OCI-M1 (cell line): ENCODE results near the gene CLSTN3.

Experiments
- DNase-seq: peaks from one replicate; lab custom pipeline; 2025; lab: John Stamatoyannopoulos, UW

The CLSTN3 gene

DNA sequence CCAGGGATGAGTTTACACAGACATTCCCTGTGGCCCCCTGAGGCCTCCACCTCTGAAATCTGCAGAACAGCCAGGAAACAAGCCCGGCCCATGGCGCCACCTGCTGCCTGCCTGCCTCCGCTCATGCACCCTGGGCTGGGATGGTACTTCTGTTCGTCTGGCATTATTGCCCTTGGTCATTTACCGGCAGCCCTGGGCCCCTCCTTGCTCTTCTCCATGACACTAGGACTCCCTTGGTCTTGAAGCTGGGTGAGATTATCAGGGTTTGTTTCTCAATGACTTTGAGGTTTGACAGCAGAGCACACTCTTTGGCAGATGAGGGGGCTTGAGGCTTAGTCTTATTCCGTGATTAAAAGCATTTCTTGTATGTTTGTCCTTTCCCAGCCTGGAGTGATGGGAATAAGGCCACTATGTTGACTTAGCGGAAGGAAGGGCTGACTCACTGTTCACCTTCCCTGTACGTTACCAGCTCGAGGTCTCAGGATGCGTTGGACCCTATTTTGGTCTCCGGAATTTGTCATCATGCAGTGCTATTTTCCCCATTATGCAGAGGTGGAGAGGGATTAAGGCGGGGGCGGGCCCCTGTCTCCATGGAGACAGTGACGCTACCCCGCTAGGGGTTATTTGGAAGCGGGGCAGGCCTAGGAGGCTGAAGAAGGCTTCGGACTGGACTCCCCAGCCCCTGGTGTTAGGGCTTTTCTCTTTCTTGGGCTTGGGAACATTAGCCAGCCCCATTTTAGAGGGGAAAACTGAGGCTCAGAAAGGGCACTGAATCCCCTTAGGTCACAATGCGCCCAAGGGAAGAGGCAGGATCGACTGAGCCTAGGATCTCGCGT lies 58.6 kb downstream of the CLSTN3 start:
- peak; percentile 79 for DNase-seq

DNA sequence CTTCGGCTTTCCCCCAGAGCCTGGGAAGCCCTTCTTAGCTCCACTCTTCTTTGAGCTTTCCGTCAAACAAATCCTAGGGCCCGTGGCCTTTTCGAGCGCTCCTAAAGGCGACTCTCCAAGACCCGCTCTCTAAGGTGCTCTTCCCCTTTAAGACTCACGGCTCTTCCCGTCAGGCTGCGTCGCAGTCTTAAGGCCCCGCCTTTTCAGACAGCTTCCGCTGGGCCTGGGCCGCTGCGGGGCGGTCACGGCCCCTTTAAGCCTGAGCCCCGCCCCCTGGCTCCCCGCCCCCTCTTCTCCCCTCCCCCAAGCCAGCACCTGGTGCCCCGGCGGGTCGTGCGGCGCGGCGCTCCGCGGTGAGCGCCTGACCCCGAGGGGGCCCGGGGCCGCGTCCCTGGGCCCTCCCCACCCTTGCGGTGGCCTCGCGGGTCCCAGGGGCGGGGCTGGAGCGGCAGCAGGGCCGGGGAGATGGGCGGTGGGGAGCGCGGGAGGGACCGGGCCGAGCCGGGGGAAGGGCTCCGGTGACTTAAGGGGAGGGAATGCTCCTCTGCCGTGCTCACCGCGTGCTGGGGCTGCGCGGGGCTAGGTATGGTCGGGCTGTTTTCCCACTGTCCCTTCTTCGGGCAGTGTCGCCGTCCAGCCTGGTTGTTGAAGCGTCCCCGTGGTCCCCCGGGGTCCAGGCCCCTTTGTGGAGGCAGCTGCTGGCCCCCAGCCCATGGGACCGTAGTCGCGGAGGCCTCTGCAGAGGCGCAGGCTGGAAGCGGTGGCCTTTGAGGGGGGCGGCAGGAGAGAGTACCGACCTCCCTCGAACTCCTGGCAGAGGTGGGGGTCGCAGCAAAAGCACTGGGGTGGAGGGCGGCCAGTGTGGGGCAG lies 59.5 kb downstream of the CLSTN3 start, which contains the start of gene PEX5:
PEX5 (plus strand) TSS at position 289 of the 870 bp plus-strand sequence. CDS start 692 bp downstream, outside the sequence.
- DNase-seq, result peak; percentile 97

DNA sequence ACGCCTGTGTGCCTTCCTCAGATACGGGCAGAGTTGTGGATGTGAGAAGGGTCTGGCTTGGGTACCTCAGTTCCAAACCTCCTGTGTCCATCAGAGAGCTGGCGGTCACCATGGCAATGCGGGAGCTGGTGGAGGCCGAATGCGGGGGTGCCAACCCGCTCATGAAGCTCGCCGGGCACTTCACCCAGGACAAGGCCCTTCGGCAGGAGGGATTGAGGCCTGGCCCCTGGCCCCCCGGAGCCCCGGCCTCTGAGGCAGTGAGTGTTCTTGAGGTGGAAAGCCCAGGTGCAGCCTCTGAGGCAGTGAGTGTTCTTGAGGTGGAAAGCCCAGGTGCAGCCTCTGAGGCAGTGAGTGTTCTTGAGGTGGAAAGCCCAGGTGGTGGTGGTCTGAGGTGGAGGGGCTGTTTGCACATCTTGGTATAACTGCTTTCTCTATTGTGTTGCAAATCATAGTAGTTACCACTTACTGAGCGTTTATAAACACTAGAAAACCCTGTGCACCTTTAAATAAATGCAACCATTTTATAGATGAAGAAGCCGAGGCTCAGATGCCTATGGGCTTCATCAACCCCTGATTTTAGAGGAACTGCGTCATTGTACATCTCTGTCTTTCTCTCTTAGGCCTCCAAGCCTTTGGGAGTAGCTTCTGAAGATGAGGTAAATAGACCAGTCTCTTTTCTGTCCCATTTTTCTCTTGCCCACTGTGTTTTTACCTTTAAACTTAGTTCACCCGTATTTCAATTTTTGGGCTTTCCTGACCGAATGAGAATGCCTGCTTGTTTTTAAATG lies 60.3 kb downstream of the CLSTN3 start:
- no peak for DNase-seq

DNA sequence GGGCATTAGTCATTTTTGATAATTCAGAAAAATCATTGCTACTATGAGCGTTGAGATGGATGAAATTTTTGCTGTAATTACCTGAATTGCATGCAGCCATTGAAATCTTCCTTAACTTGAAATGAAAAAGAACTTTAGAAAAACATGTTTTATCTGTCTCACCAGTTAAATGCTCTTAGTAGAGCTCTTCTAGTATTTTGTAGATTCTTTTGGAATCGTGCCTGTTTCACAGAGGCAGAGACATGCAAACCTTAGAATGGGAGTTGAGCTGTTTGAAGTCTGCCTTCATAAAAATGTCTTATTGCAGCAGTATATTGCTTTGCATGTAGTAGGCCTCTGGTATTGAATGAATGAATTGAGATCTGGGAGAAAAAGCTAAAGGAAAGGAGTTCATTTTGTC lies 63.5 kb downstream of the CLSTN3 start:
- DNase-seq, result no peak

DNA sequence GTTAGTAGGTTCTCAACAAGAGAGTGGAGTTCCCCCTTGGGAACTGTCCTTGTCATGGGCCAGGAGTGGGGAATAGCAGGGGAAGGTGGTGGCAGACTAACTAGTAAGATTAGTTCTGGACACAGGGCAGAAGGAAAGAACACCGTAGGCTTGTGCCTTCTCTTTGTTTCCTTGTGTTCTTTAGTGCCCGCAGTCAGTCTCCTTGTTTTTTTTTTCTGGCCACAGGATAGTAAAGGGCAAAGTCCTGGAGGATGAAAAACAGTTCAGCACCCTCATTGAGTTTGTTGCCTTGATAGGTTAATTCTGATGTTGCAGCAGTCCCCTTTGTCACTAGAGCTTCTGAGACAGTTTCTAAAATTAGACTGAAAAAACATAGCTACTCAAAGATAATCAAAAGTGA lies 67.7 kb downstream of the CLSTN3 start:
- no peak for DNase-seq

DNA sequence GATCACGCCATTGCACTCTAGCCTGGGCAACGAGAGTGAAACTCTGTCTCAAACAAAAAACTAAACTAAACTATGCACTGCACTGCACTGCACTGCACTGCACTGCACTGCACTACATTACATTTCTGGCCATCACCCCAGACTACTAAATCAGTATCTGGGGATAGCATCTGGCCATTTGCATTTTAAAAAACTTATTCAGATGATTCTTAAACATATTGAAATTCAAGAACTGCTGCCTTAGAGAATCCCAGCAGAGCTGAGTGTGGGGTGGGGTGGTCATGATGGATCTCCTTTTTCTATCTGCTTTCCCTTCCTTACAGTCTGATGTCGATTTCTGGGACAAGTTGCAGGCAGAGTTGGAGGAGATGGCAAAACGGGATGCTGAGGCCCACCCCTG lies 72.9 kb downstream of the CLSTN3 start:
- no peak for DNase-seq

DNA sequence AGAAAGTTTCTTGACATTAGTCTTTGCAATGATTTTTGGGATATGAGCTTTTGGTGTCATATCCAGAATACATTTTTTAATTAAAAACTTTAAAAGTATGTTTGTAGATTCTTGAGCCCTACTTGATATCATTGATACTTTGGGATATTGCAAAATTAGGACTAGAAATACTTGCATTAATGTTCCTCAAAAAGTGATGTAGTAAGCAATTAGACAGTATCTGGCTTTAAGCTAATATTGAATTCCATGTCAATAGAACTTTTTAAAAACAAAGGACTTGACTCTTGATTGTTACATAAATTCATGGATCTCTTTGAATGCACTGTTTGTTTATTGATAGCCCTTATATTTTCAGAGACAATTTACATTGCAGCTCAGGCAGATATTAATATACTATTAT lies 74.9 kb downstream of the CLSTN3 start:
- no peak for DNase-seq

DNA sequence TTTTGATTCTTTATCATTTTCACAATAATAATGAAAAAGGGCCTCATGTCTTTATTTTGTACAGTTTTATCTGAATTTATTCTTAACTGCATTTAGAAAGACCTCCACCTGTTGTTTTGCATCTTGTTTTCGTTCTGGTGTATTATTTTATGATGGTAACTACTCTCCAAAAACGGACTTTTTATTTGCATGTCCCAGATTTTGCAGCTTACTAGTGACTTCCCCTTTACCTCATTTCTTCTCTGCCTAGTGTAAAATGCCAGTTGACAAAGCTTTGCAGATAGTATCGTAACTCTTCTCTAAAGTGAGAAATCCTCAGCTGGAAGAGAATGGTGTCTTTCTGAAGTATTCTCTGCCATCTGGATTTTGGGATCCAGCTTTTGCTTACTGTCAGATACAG lies 76.5 kb downstream of the CLSTN3 start:
- no peak for DNase-seq

DNA sequence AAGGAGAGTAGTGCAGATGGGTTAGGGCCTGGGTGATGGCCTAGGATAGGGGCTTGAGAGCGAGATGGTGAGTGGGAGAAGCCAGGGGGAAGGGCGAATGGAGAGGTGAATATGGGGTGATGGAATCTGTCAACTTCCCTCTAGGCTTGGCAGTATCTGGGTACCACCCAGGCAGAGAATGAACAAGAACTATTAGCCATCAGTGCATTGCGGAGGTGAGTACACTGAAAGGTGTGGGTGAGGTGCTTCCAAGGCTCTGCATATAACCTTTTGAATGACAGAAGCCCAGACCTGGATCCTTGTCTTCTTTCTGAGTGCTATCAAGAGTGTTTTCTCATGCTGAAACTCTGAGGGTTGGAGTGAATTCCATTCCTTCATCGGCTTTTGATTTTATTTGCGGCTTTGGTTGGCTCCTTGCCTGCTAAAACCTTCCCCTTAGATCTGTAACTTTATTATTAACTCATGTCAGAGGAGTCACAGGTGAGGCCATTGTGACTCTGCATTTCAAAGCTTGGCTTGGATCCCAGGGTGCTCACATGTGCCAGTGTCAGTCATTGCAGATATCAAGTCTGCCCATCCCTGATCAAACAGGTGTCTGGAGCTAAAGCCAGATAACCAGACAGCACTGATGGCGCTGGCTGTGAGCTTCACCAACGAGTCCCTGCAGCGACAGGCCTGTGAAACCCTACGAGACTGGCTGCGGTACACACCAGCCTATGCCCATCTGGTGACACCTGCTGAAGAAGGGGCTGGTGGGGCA lies 77.9 kb downstream of the CLSTN3 start:
- DNase-seq, result no peak
